ENCODE measurements around the gene HOXD4. TPM values are rescaled to one million over a fixed set of nuclear protein-coding genes. Genes with fewer than 3 reads are reported as not detected.

Gene HOXD4
- total and polyA plus RNA-seq, 12 donors = 0.13 to 1.6 (median 0.40) TPM; not detected in 2

DNA sequence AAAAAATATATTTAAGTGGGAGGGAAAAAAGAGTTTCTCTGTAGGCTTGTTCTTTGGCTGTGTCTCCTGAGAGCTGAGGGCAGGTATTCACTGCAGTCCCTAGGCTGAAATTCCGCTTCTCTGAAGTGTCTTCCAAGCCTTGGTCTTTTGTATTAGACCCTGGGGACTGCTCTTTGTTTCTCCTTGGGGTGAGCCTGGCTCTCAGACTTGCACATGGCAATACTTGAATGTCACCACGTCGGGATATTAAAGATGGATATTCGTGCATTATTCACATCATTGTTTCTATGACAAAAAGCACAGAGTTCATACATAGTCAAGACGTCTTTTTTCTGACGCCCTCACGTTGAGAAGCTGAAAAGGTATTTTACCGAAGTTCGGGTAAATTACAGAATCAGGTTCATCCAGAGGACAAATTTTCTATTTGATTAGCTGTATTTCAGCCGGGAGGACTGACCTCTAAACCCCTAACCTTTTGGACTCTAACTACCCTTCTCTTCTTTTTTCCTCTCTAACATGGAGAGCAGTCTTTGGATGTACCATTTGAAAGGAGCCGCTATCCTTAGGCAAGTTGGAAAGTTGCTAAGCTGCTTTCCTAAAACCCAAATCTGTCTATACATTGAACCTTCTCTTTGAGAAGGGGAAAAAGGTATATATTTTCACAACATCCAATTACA is 3.4 kb downstream of the HOXD4 start:
- H3K36me3 ChIP-seq = no peaks in the 10 kb centered on the region
- peaks cover 3 to 36% (median 12%) of the 10 kb centered on the region in 9 donors for H3K4me1 ChIP-seq
- H3K27ac ChIP-seq = no peak overlapping the region
- H3K9me3 ChIP-seq = no peaks in the 10 kb centered on the region
- intact Hi-C loops (cut with DNase I) = no loop called here
- H3K4me3 ChIP-seq = no peak overlapping the region
- ATAC-seq (no peak), DNase-seq (no peak)
- H3K27me3 ChIP-seq = peaks cover 58 to 100% (median 100%) of the 10 kb centered on the region in 7 donors
- 14 to 29% methylated on average over 11 of the region's 11 CpGs for WGBS, 2 donors
- TF ChIP-seq, protein P1, sequence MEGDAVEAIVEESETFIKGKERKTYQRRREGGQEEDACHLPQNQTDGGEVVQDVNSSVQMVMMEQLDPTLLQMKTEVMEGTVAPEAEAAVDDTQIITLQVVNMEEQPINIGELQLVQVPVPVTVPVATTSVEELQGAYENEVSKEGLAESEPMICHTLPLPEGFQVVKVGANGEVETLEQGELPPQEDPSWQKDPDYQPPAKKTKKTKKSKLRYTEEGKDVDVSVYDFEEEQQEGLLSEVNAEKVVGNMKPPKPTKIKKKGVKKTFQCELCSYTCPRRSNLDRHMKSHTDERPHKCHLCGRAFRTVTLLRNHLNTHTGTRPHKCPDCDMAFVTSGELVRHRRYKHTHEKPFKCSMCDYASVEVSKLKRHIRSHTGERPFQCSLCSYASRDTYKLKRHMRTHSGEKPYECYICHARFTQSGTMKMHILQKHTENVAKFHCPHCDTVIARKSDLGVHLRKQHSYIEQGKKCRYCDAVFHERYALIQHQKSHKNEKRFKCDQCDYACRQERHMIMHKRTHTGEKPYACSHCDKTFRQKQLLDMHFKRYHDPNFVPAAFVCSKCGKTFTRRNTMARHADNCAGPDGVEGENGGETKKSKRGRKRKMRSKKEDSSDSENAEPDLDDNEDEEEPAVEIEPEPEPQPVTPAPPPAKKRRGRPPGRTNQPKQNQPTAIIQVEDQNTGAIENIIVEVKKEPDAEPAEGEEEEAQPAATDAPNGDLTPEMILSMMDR (IDR thresholded peaks at IDR 0.05) = no peak

- WGBS, 2 donors = 13 to 23% methylated on average over 6 of the region's 6 CpGs
- intact Hi-C loops (cut with DNase I) = no loop called here
- H3K4me3 ChIP-seq = no peak overlapping the region
- TF ChIP-seq, protein P1 (IDR thresholded peaks at IDR 0.05) = no peak
- H3K36me3 ChIP-seq = no peaks in the 10 kb centered on the region
- H3K27ac ChIP-seq = no peak overlapping the region
- no peaks in the 10 kb centered on the region for H3K9me3 ChIP-seq
- H3K27me3 ChIP-seq = peaks cover 63 to 100% (median 100%) of the 10 kb centered on the region in 7 donors
- ATAC-seq (no peak), DNase-seq (no peak)
- H3K4me1 ChIP-seq = peaks cover 7 to 44% (median 20%) of the 10 kb centered on the region in 9 donors
Observed at GRCh38 chr2:176155356-176156044, 4.2 kb downstream of the HOXD4 start.

- Histone ChIP-seq H3K4me1 (peaks cover 7 to 48% (median 20%) of the 10 kb centered on the region in 9 donors), H3K27ac (no peak overlapping the region), H3K27me3 (peaks cover 61 to 100% (median 100%) of the 10 kb centered on the region in 7 donors), H3K36me3 (no peaks in the 10 kb centered on the region), H3K9me3 (no peaks in the 10 kb centered on the region), H3K4me3 (no peak overlapping the region)
- ATAC-seq (no peak), DNase-seq (no peak)
- 13 to 33% methylated on average over 8 of the region's 8 CpGs for WGBS, 2 donors
- TF ChIP-seq, protein P1 (IDR thresholded peaks at IDR 0.05) = no peak
- intact Hi-C loops (cut with DNase I) = no loop called here
Observed at GRCh38 chr2:176156301-176156806, 5.0 kb downstream of the HOXD4 start.

DNA sequence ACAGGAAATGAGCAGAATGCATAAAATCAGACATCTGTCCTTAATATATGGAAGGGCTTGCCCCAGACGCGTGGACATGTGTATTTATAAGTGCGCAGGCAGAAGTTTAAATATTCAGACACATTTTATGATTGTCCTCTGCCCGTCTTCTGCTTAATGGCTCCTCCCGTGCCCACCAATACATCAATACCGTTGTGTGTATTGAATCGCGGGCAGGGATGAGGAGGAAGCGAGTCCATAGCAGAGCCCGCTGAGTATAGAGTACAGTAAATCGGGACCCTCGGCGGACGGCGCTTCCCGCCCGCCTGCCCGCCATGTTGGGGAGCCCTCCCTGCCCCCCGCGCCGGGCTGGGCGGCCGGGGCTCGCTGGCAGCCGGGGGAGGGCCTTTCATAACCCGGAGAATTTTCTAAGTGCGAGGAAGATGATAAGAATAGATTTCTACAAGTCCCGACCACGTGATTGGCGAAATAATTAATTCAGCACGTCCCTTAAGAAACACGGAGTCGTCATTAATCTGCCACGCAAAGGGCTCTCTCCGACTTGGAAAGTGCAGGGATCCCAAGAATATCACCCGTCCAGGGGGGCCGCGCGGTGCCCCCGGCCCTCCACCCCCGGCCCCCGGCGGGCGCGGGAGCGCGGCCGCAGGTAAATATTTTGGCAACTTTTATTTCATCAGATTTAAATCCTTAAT is 5.6 kb downstream of the HOXD4 start, which contains the start of gene HOXD3:
HOXD3 (plus strand) TSS at position 501 of the 692 bp plus-strand sequence. CDS start 11,808 bp downstream, outside the sequence.
- Histone ChIP-seq H3K4me3 (peak within 1 kb of the TSS in 4 of 10 donors; percentile 3 to 39 (median 22)), H3K27ac (no peak within 1 kb of the TSS), H3K36me3 (no peaks in the 10 kb centered on the region), H3K27me3 (peaks cover 55 to 100% (median 100%) of the 10 kb centered on the region in 7 donors), H3K4me1 (peaks cover 7 to 44% (median 20%) of the 10 kb centered on the region in 9 donors), H3K9me3 (no peaks in the 10 kb centered on the region)
- TF ChIP-seq, protein P1 (IDR thresholded peaks at IDR 0.05) = no peak
- intact Hi-C loops (cut with DNase I) = no loop called here
- 4 to 8% methylated on average over 48 of the region's 48 CpGs for WGBS, 2 donors
- ATAC-seq (no peak), DNase-seq (no peak)

All from heart right ventricle (tissue), 16 donors.